Prostate gland (tissue), 2 donors: ENCODE data around the gene IL1RAPL2. TPM values are rescaled to one million over a fixed set of nuclear protein-coding genes. Genes with fewer than 3 reads are reported as not detected.

Source experiments
- DNase-seq: peaks from one replicate; pipeline ENCODE4 v3.0.0-alpha.2; 2019; ENCODE audit warnings: low spot score
- H3K27ac ChIP-seq, 2 donors: fragments of 200-600 bp; sonication (generic); 2 replicates each; pipeline ENCODE4 v1.5.1; 2017 to 2019
- H3K27me3 ChIP-seq: fragments of 200-600 bp; sonication (generic); replicated peaks from 2 replicates; pipeline ENCODE4 v1.5.1; 2019; ENCODE audit not compliant: insufficient read depth
- H3K36me3 ChIP-seq, 2 donors: fragments of 200-600 bp; sonication (generic); 1 replicate in 1 of 2; 2 replicates in 1 of 2; pipeline versions ENCODE4 v1.5.1 to v1.8.1; 2017 to 2019
- H3K4me1 ChIP-seq: fragments of 200-600 bp; sonication (generic); replicated peaks from 2 replicates; pipeline ENCODE4 v1.5.1; 2019
- H3K4me3 ChIP-seq, 2 donors: fragments of 200-600 bp; sonication (generic); 2 replicates each; pipeline ENCODE4 v1.5.1; 2017 to 2019
- H3K9me3 ChIP-seq: fragments of 200-600 bp; sonication (generic); 2 replicates; pipeline ENCODE4 v1.5.1; 2017
- POLR2A ChIP-seq: fragments of 450-650 bp; IDR thresholded peaks from one replicate; pipeline ENCODE4 v1.6.1; 2016; ENCODE audit warnings: antibody characterized with exemption, mild to moderate bottlenecking
- POLR2AphosphoS5 ChIP-seq: sonication (generic); formaldehyde crosslinking; IDR thresholded peaks from one replicate; pipeline ENCODE4 v1.6.1; 2017; ENCODE audit warnings: antibody characterized with exemption
- WGBS: methylation state at CpG from one replicate; pipeline ENCODE4 v1.1.5; 2018; 5-methylcytosine and 5-hydroxymethylcytosine counted together
- intact Hi-C: fragments of 100-400 bp; cut with DNase I; formaldehyde crosslinking; loops from one replicate; pipeline ENCODE4 v1.14.2; 2022
- total RNA-seq, 2 donors: library from RNA; depleted of rRNA; stranded (reverse); fragments of >200 nt; gene quantifications; one replicate each; pipeline ENCODE4 v1.1.0, GENCODE V29; 2016
- TF ChIP-seq, protein P1 (sequence below), 4 experiments: fragments of 200-600 bp in 2 of 4; fragments of 450-650 bp in 2 of 4; sonication (generic) in 2 of 4; IDR thresholded peaks; 1 replicate in 3 of 4; 2 replicates in 1 of 4; pipeline ENCODE4 v1.5.1; 2016 to 2019; ENCODE audit warnings: antibody characterized with exemption in 4 of 4, mild to moderate bottlenecking in 2 of 4, moderate library complexity in 2 of 4

Gene IL1RAPL2
- total RNA-seq, 2 donors from 2014 or later, result 0.51 TPM; not detected in 1

DNA sequence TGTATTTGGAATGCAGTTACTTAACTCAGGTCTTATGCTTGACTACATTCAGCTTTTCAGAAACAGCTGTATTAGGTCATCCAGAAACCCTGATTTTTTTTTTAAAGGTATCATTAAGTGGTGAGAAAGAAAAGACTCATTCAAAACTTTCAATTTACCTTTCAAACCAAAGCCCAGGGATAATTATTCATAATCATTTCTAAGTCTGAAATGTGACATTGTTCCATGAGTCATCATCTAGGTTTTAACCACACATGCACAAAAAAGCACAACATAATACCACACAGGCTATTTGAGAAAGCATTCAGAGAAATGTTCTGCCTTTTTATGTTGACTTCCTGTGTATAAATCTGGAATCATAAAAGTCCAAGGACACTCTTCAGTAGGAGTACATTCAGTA is 288.2 kb downstream of the IL1RAPL2 start:
- TF ChIP-seq POLR2A (no peak), POLR2AphosphoS5 (no peak)
- TF ChIP-seq, protein P1, sequence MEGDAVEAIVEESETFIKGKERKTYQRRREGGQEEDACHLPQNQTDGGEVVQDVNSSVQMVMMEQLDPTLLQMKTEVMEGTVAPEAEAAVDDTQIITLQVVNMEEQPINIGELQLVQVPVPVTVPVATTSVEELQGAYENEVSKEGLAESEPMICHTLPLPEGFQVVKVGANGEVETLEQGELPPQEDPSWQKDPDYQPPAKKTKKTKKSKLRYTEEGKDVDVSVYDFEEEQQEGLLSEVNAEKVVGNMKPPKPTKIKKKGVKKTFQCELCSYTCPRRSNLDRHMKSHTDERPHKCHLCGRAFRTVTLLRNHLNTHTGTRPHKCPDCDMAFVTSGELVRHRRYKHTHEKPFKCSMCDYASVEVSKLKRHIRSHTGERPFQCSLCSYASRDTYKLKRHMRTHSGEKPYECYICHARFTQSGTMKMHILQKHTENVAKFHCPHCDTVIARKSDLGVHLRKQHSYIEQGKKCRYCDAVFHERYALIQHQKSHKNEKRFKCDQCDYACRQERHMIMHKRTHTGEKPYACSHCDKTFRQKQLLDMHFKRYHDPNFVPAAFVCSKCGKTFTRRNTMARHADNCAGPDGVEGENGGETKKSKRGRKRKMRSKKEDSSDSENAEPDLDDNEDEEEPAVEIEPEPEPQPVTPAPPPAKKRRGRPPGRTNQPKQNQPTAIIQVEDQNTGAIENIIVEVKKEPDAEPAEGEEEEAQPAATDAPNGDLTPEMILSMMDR (IDR thresholded peaks at IDR 0.05), result no peak
- no peak for DNase-seq
- no peaks in the 10 kb centered on the region for H3K27me3 ChIP-seq
- no peaks in the 10 kb centered on the region for H3K36me3 ChIP-seq
- H3K9me3 ChIP-seq, result no peaks in the 10 kb centered on the region
- no peak overlapping the region for H3K27ac ChIP-seq
- intact Hi-C loops, result no loop called here
- no peak overlapping the region for H3K4me3 ChIP-seq
- H3K4me1 ChIP-seq, result no peaks in the 10 kb centered on the region

DNA sequence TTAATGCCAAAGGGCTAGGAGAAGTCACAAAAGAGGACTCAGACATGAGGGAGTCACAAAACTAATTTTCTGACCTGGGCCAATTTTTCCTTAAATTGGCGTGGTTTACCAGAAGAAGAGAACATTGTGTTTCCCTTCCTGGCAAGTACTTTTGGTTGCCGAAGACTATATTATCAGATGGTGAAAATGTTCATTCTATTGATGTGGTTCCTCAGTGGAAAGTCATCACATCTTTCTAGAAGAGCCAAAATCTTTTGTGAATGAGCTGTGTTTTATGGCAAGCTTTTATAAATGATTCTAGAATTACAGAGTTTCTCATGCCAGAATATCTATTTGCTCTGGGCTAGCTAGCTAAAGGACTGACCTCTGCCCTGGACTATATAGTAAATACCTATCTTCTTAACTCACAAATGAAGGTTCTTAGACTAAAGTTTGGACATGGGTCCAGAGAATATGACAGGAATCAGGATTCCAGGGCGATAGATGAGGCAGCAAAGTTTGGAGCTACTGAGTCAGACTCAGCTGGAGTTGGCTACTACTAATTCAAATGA is 288.9 kb downstream of the IL1RAPL2 start:
- no peak overlapping the region for H3K4me3 ChIP-seq
- DNase-seq, result no peak
- no peaks in the 10 kb centered on the region for H3K36me3 ChIP-seq
- H3K27me3 ChIP-seq, result no peaks in the 10 kb centered on the region
- H3K27ac ChIP-seq, result no peak overlapping the region
- H3K4me1 ChIP-seq, result no peaks in the 10 kb centered on the region
- WGBS, result 32% methylated on average over 3 of the region's 3 CpGs
- TF ChIP-seq POLR2A (no peak), POLR2AphosphoS5 (no peak)
- TF ChIP-seq, protein P1 (IDR thresholded peaks at IDR 0.05), result no peak
- H3K9me3 ChIP-seq, result no peaks in the 10 kb centered on the region
- intact Hi-C loops, result no loop called here

DNA sequence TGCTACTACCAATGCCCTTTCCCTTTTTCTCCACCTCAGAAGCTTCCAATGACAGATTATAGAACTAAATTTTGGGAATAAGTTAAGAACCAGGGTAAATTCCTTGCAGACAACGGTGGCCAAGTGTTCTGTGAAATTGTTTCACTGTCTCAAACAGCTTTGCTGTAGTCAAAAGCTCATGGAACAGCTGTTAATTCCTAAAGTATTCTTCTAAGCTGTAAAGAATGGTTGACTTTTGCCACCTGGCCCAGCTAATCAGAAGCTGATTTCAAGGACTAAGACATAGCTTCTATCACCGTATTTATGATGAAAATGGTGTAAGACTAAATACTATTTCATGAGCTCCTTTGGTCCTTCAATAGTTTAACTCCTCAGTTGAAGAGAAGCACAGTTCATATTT is 297.5 kb downstream of the IL1RAPL2 start:
- intact Hi-C loops, result no loop called here
- 71% methylated on average over 2 of the region's 2 CpGs for WGBS
- Histone ChIP-seq H3K4me1 (no peaks in the 10 kb centered on the region), H3K27ac (no peak overlapping the region), H3K4me3 (no peak overlapping the region), H3K27me3 (no peaks in the 10 kb centered on the region), H3K9me3 (no peaks in the 10 kb centered on the region), H3K36me3 (no peaks in the 10 kb centered on the region)
- DNase-seq, result no peak
- TF ChIP-seq, protein P1 (IDR thresholded peaks at IDR 0.05), result no peak
- TF ChIP-seq POLR2A (no peak), POLR2AphosphoS5 (no peak)

DNA sequence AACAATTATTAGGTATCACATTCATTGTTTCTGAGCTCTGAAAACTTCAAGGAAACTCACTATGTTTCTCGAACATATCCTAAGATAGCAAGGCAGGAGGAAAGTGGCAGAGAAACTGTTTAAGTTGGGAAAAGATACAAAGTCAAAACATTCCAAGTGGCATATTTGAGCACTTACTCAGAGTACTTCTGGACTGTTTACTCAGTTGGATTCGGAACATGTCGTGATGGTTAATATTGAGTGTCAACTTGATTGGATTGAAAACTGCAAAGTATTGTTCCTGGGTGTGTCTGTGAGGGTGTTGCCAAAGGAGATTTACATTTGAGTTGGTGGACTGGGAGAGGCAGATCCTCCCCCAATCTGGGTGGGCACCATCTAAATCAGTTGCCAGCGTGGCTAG is 298.3 kb downstream of the IL1RAPL2 start:
- 54% methylated on average over 4 of the region's 4 CpGs for WGBS
- TF ChIP-seq POLR2AphosphoS5 (no peak), POLR2A (no peak)
- TF ChIP-seq, protein P1 (IDR thresholded peaks at IDR 0.05), result no peak
- Histone ChIP-seq H3K4me3 (no peak overlapping the region), H3K27me3 (no peaks in the 10 kb centered on the region), H3K36me3 (no peaks in the 10 kb centered on the region), H3K27ac (no peak overlapping the region), H3K9me3 (no peaks in the 10 kb centered on the region), H3K4me1 (no peaks in the 10 kb centered on the region)
- intact Hi-C loops, result no loop called here
- no peak for DNase-seq

DNA sequence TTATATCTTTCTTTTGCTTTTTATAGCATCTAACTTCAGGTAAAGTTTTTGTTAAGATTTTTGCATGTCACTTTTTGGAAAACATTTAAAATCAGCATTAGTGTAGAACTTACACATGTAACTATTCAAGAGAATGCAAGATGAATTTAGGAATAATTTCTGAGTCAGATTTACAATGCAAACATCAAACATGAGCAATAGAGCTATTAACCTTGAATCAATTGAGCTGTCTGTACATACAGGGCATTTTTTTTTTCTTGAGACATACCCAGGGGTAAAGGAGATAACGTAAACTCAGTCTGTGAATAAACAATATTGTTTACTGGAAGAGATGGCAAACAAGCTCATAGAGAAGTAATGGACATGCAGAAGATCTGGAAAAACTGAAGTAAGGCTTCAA is 311.5 kb downstream of the IL1RAPL2 start:
- H3K4me3 ChIP-seq, result no peak overlapping the region
- no peaks in the 10 kb centered on the region for H3K27me3 ChIP-seq
- 67% methylated on average over 1 of the region's 1 CpG for WGBS
- no peak for TF ChIP-seq POLR2A
- TF ChIP-seq, protein P1 (IDR thresholded peaks at IDR 0.05), result no peak
- TF ChIP-seq POLR2AphosphoS5, result no peak
- no peaks in the 10 kb centered on the region for H3K9me3 ChIP-seq
- no peaks in the 10 kb centered on the region for H3K4me1 ChIP-seq
- no peaks in the 10 kb centered on the region for H3K36me3 ChIP-seq
- intact Hi-C loops, result no loop called here
- DNase-seq, result no peak
- no peak overlapping the region for H3K27ac ChIP-seq
